ENCODE data around the gene SF3B5. TPM values are rescaled to one million over a fixed set of nuclear protein-coding genes. Genes with fewer than 3 reads are reported as not detected.

SF3B5 gene
- total and polyA plus RNA-seq, 9 donors = 93.0 to 125 (median 106) TPM

DNA sequence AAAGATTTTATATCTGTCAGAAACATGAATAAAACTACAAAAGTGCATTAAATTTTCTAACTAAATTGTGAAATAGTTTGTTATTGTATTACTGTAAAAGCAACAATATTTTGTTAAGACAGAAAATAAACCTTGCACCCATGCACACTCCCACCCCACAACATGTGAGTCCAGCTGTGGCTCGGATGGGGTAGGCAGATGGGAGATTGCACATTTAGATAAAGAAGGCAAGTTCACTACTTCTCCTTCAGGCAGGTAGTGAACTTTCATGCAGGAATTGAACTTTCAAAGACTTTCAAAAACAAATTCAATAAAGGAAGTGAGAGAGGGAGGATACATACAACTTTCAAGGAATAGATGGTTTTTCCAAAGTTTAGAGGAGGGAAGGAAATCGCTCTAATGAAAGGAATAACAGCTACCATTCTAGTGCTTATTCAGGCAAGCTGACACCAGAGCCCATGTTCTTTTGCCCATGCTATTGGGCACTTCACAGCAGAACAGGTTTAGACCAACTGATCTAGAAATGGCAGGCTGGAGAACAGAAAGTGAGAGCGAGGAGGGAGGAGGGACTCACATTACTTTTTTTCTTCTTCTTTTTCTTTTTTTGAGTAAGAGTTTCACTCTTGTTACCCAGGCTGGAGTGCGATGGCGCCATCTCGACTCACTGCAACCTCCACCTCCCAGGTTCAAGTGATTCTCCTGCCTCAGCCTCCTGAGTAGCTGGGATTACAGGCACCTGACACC, 28.5 kb downstream of the SF3B5 start:
- no CpG with 5 or more reads among the region's 6 CpGs for WGBS (ENCODE audit: insufficient coverage)
- H3K27me3 ChIP-seq (ENCODE audit: control insufficient read depth, insufficient read depth, low read length) = peaks cover 62% of the 10 kb centered on the region
- DNase-seq = no peak
- H3K4me1 ChIP-seq (ENCODE audit: control insufficient read depth, insufficient read depth, low read length) = peaks cover 14% of the 10 kb centered on the region
- H3K9me3 ChIP-seq (replicated peaks; ENCODE audit: control insufficient read depth, low read depth, low read length) = no peaks in the 10 kb centered on the region
- H3K4me3 ChIP-seq (ENCODE audit: low read length) = no peak overlapping the region
- no peak overlapping the region for H3K27ac ChIP-seq (ENCODE audit: low read length)
- H3K36me3 ChIP-seq (ENCODE audit: control insufficient read depth, insufficient read depth, low read length) = no peaks in the 10 kb centered on the region

DNA sequence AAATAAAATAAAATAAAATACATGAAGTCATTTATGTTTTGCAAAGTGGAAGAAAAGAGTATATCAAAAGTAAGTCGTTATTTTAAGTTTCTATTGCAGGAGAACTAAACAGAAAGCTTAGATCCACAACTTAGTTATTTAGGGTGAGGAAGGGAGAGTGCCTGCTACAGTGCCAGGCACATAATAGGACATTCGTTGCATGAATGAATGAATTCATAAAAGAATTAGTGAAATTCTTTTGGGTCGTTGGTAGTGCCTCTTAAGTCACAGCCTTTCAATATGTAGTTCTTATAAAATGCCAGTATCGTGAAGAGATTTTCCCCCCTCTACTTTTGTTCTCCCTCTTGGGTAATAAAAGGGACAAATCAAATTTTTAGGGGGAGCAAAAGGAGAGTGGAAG, 29.1 kb downstream of the SF3B5 start:
- no CpG with 5 or more reads among the region's 4 CpGs for WGBS (ENCODE audit: insufficient coverage)
- no peak for DNase-seq
- H3K27me3 ChIP-seq (ENCODE audit: control insufficient read depth, insufficient read depth, low read length) = peaks cover 61% of the 10 kb centered on the region

DNA sequence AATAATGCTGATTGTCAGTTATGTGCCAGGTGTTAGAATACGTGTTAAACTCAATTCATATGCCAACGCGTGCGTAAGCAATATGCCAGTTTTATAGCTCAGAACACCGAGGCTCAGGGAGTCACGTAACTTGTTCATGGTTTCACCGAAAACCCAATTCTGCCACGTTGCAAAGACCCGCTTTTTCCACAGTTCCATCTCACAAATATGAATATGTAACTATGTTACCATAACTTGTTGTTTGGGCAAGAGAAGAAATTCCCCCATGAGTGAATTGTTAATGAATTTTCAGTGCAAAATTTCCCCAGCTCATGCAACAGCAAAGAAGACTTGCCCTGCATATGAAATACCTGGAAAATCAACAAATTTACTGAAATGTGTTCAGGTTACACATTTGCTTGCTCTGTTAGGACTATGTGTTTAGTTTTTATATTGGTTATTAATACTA, 30.1 kb downstream of the SF3B5 start:
- Histone ChIP-seq H3K9me3 (replicated peaks; ENCODE audit: control insufficient read depth, low read depth, low read length) (no peaks in the 10 kb centered on the region), H3K27ac (ENCODE audit: low read length) (no peak overlapping the region), H3K36me3 (ENCODE audit: control insufficient read depth, insufficient read depth, low read length) (no peaks in the 10 kb centered on the region), H3K4me1 (ENCODE audit: control insufficient read depth, insufficient read depth, low read length) (peaks cover 14% of the 10 kb centered on the region), H3K4me3 (ENCODE audit: low read length) (no peak overlapping the region), H3K27me3 (ENCODE audit: control insufficient read depth, insufficient read depth, low read length) (peaks cover 57% of the 10 kb centered on the region)
- 48% methylated on average over 6 of the region's 9 CpGs for WGBS (ENCODE audit: insufficient coverage)
- peak; percentile 14 for DNase-seq

More for the DNA sequence above, 29.1 kb downstream of the SF3B5 start:
- no peaks in the 10 kb centered on the region for H3K9me3 ChIP-seq (replicated peaks; ENCODE audit: control insufficient read depth, low read depth, low read length)
- H3K27ac ChIP-seq (ENCODE audit: low read length) = no peak overlapping the region
- H3K4me1 ChIP-seq (ENCODE audit: control insufficient read depth, insufficient read depth, low read length) = peaks cover 14% of the 10 kb centered on the region
- no peaks in the 10 kb centered on the region for H3K36me3 ChIP-seq (ENCODE audit: control insufficient read depth, insufficient read depth, low read length)
- no peak overlapping the region for H3K4me3 ChIP-seq (ENCODE audit: low read length)

DNA sequence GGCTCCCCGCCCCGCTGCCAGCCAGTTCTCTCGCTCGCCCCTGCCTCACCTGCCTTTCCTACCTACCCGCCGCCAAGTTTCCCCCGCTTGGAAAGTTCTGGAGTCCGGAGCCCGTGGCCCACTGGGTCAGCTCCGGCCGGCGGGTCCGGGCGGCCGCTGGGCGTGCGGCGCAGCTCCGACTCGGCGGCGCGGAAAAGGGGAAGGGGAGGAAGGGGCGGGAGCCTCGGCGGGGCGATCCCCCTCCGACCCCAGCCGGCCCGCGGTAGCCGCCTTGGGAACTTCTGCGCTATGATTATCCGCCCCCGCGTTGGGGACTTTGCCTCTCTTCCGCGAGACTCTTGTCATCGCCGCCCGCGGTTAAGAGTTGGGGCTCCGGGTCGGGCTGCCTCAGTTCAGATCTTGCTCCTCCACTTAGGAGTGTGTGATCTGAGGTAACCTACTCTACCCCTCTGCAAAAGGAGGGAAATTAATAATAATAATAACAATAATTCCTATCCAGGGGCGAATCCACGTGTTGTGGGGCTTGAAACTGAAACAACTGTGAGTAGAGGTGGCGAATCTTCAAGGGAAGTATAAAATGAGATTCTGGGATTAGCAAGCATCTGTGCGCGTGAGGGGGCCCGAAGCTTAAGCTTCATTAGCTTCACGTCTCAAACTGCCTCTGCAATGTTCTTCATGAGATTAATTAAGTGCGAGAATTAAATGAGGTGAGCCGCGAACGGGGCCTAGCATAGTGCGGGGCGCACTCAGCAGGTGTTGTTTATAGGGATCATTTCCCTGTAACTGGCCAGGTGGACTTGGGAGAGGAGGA, 30.8 kb downstream of the SF3B5 start:
- H3K4me1 ChIP-seq (ENCODE audit: control insufficient read depth, insufficient read depth, low read length) = peaks cover 14% of the 10 kb centered on the region

DNA sequence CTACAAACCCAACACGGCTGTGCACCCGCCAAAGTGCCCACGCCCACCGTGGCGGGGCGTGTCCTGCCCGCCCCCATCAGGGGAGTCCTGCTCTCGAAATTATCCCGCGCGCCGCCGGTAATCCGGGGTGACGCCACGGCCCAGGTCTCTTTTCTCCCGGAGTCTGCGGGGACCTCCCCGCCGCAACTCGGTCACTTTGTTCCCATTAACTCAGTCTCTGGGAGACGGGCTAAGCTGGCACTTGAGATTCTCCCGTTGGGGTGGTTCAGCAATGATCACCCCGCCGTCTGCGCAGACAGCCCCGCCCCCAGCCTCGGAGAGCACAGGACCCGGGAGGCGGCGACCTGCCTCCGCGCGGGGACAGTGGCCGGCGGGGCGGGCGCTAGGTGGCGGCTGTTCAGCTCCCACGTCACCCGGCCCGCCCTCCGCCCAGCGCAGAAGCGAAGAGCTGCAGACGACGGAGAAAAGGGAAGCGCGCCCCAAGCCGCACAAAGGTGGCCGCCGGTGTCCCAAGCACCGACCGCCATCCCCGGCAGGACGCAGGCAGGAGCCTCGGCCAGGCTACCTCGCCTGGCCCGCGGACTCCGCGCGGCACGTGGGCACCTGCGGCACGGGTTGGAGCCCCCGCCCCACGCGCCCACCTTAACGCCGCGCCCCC, 31.5 kb downstream of the SF3B5 start:
- Histone ChIP-seq H3K4me3 (ENCODE audit: low read length) (peak overlapping the region; percentile 55), H3K9me3 (replicated peaks; ENCODE audit: control insufficient read depth, low read depth, low read length) (no peaks in the 10 kb centered on the region), H3K27ac (ENCODE audit: low read length) (no peak overlapping the region), H3K27me3 (ENCODE audit: control insufficient read depth, insufficient read depth, low read length) (peaks cover 62% of the 10 kb centered on the region), H3K4me1 (ENCODE audit: control insufficient read depth, insufficient read depth, low read length) (peaks cover 14% of the 10 kb centered on the region), H3K36me3 (ENCODE audit: control insufficient read depth, insufficient read depth, low read length) (no peaks in the 10 kb centered on the region)
- under 1% methylated on average over 72 of the region's 72 CpGs for WGBS (ENCODE audit: insufficient coverage)
- peak; percentile 83 for DNase-seq

More for the DNA sequence above, 30.8 kb downstream of the SF3B5 start:
- H3K9me3 ChIP-seq (replicated peaks; ENCODE audit: control insufficient read depth, low read depth, low read length) = no peaks in the 10 kb centered on the region
- H3K4me3 ChIP-seq (ENCODE audit: low read length) = peak overlapping the region; percentile 55
- WGBS (ENCODE audit: insufficient coverage) = 4% methylated on average over 38 of the region's 57 CpGs
- DNase-seq = peak; percentile 29
- H3K27ac ChIP-seq (ENCODE audit: low read length) = no peak overlapping the region
- peaks cover 62% of the 10 kb centered on the region for H3K27me3 ChIP-seq (ENCODE audit: control insufficient read depth, insufficient read depth, low read length)
- no peaks in the 10 kb centered on the region for H3K36me3 ChIP-seq (ENCODE audit: control insufficient read depth, insufficient read depth, low read length)

DNA sequence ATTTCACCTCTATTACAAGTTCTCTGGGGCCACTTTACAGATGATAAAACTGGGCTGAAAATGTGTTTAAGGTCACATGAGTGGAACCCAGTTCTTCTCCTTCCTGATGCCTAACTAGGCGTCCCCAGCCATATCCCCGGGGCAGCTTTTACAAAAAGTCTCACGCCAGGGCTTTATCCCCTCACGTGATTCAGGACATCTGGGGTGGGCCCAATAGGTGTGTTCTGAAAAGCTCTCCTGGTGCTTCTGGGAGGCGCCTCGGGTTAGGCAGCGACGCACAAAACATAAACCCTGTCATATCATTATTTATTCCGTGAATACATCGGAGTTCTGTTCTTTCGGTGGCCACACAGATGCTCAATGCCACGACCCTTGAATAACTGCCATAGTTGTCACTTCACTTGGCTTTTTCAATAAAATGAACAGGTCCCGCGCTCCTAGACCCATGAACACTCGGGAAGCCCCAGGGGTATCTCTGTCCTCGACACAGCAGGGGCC, 32.1 kb downstream of the SF3B5 start:
- H3K27ac ChIP-seq (ENCODE audit: low read length) = no peak overlapping the region
- 3% methylated on average over 16 of the region's 16 CpGs for WGBS (ENCODE audit: insufficient coverage)
- H3K36me3 ChIP-seq (ENCODE audit: control insufficient read depth, insufficient read depth, low read length) = no peaks in the 10 kb centered on the region
- H3K4me3 ChIP-seq (ENCODE audit: low read length) = peak overlapping the region; percentile 55
- no peak for DNase-seq
- H3K9me3 ChIP-seq (replicated peaks; ENCODE audit: control insufficient read depth, low read depth, low read length) = no peaks in the 10 kb centered on the region
- H3K27me3 ChIP-seq (ENCODE audit: control insufficient read depth, insufficient read depth, low read length) = peaks cover 61% of the 10 kb centered on the region
- H3K4me1 ChIP-seq (ENCODE audit: control insufficient read depth, insufficient read depth, low read length) = peaks cover 14% of the 10 kb centered on the region

DNA sequence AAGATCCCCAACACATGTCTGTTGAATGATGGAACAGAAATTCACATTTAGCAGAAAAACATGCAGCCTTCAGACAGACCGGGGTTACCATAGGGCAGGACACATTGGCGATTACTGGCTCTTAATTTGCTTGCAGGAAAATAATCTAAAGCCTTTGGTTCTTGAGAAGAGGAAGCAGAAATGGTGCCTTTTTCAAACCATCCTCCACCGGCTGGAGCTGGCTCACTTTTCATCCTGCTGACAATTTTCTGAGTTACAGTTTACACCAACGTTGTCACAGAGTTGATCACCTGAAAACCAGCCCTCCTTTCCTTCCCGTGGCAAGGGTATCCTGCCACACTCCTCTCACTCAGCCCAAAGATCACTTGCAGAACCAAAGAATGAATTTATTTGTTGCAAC, 32.6 kb downstream of the SF3B5 start:
- no peaks in the 10 kb centered on the region for H3K36me3 ChIP-seq (ENCODE audit: control insufficient read depth, insufficient read depth, low read length)
- H3K27ac ChIP-seq (ENCODE audit: low read length) = no peak overlapping the region
- H3K9me3 ChIP-seq (replicated peaks; ENCODE audit: control insufficient read depth, low read depth, low read length) = no peaks in the 10 kb centered on the region
- H3K4me3 ChIP-seq (ENCODE audit: low read length) = no peak overlapping the region
- WGBS (ENCODE audit: insufficient coverage) = 27% methylated on average over 5 of the region's 5 CpGs
- H3K4me1 ChIP-seq (ENCODE audit: control insufficient read depth, insufficient read depth, low read length) = peaks cover 14% of the 10 kb centered on the region
- H3K27me3 ChIP-seq (ENCODE audit: control insufficient read depth, insufficient read depth, low read length) = peaks cover 56% of the 10 kb centered on the region
- DNase-seq = peak; percentile 4

DNA sequence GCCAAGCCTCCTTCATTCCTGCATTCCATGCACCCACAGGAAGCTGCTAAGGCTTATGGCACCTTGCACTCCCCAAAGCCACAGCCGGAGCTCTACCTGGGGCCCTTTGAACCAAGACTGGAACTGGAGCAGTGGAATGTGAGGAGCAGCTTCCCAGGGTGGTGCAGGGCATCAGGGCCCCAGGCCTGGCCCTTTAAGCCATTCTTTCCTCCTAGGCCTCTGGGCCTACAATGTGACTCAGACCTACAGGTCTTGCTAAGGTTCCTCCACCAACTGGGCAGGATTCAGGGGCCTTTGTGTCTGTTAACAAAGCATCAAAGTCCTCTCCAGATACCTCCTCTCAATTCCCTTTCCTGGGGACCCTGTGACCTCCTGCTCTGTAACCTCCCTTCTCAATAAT, 36.2 kb downstream of the SF3B5 start:
- Histone ChIP-seq H3K9me3 (replicated peaks; ENCODE audit: control insufficient read depth, low read depth, low read length) (no peaks in the 10 kb centered on the region), H3K4me3 (ENCODE audit: low read length) (no peak overlapping the region), H3K27me3 (ENCODE audit: control insufficient read depth, insufficient read depth, low read length) (peaks cover 24% of the 10 kb centered on the region), H3K36me3 (ENCODE audit: control insufficient read depth, insufficient read depth, low read length) (no peaks in the 10 kb centered on the region), H3K27ac (ENCODE audit: low read length) (no peak overlapping the region), H3K4me1 (ENCODE audit: control insufficient read depth, insufficient read depth, low read length) (peaks cover 6% of the 10 kb centered on the region)
- no peak for DNase-seq
- 86% methylated on average over 1 of the region's 1 CpG for WGBS (ENCODE audit: insufficient coverage)

DNA sequence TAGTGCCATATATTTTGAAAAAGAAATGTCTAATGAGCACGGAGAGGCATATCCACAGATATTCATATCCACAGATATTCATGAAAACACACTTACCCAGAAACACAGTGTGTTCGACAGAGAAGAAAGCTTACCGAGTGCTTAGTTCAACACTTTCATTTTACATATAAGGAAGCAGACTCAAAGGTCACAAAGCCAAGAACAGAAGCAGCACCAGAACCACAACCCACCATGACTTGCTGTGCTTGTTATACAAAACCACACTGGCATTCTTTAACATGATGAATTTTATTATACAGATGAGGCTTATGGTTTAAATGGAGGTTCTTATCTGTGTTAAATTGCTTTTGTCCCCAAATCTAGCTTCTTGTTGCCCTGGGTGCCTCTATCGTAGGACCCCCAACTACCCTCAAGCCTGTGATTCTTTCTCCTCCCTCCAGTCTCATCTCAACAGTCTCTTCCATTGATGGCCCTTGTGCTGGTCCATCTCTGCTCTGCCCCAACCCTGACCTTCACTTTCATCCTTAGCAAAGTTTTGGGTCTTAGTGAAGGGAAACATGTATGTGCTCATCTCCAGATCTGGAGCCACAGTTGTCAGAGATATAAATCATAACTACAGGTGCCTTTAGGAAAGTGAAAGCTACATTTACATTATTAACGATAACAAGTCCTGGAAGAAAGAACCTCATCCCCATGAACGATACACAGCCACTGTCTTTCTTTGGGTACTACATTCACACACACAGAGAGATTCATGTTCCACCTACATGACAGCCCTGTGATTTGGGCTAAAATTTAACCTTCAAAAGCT, 40.0 kb downstream of the SF3B5 start:
- no peak overlapping the region for H3K4me3 ChIP-seq (ENCODE audit: low read length)

More for the DNA sequence above, 40.0 kb downstream of the SF3B5 start:
- DNase-seq = no peak
- 90% methylated on average over 2 of the region's 6 CpGs for WGBS (ENCODE audit: insufficient coverage)
- Histone ChIP-seq H3K36me3 (ENCODE audit: control insufficient read depth, insufficient read depth, low read length) (no peaks in the 10 kb centered on the region), H3K4me1 (ENCODE audit: control insufficient read depth, insufficient read depth, low read length) (no peaks in the 10 kb centered on the region), H3K9me3 (replicated peaks; ENCODE audit: control insufficient read depth, low read depth, low read length) (no peaks in the 10 kb centered on the region), H3K27ac (ENCODE audit: low read length) (no peak overlapping the region), H3K27me3 (ENCODE audit: control insufficient read depth, insufficient read depth, low read length) (peaks cover 5% of the 10 kb centered on the region)
